Measurements from ENCODE around the gene NSD1.

NSD1 gene

GRCh38 chr5:177309351-177310191 is 176.0 kb downstream of the NSD1 start:
- peak; percentile 47 for DNase-seq (ENCODE audit: low read depth)

GRCh38 chr5:177310332-177310731 is 176.8 kb downstream of the NSD1 start:
- no peak for DNase-seq (ENCODE audit: low read depth)

GRCh38 chr5:177310757-177311391 is 177.3 kb downstream of the NSD1 start:
- no peak for DNase-seq (ENCODE audit: low read depth)

- no peak for DNase-seq (ENCODE audit: low read depth)
Measured at GRCh38 chr5:177311392-177311722, 177.8 kb downstream of the NSD1 start.

GRCh38 chr5:177311723-177312648 is 178.4 kb downstream of the NSD1 start, which contains the start of gene MXD3:
TSS of gene MXD3 (minus strand) at chr5:177311898. CDS start at chr5:177311830, 68 bp downstream.
- peak; percentile 92 for DNase-seq (ENCODE audit: low read depth)

GRCh38 chr5:177312649-177313181 is 179.1 kb downstream of the NSD1 start:
- DNase-seq (ENCODE audit: low read depth), result no peak

- no peak for DNase-seq (ENCODE audit: low read depth)
Measured at GRCh38 chr5:177313561-177314259, 180.1 kb downstream of the NSD1 start.

- DNase-seq (ENCODE audit: low read depth), result no peak
Measured at GRCh38 chr5:177314376-177315342, 181.1 kb downstream of the NSD1 start.

- DNase-seq (ENCODE audit: low read depth), result no peak
Measured at GRCh38 chr5:177315411-177315810, 181.8 kb downstream of the NSD1 start.

- DNase-seq (ENCODE audit: low read depth), result no peak
Measured at GRCh38 chr5:177316005-177316404, 182.4 kb downstream of the NSD1 start.

GRCh38 chr5:177317959-177318377 is 184.4 kb downstream of the NSD1 start:
- no peak for DNase-seq (ENCODE audit: low read depth)

GRCh38 chr5:177319913-177320588 is 186.5 kb downstream of the NSD1 start:
- no peak for DNase-seq (ENCODE audit: low read depth)

- no peak for DNase-seq (ENCODE audit: low read depth)
Measured at GRCh38 chr5:177320879-177321278, 187.3 kb downstream of the NSD1 start.

GRCh38 chr5:177325868-177326381 is 192.4 kb downstream of the NSD1 start:
- DNase-seq (ENCODE audit: low read depth), result no peak

- no peak for DNase-seq (ENCODE audit: low read depth)
Measured at GRCh38 chr5:177327539-177328522, 194.3 kb downstream of the NSD1 start.

- no peak for DNase-seq (ENCODE audit: low read depth)
Measured at GRCh38 chr5:177328545-177329231, 195.1 kb downstream of the NSD1 start.

- no peak for DNase-seq (ENCODE audit: low read depth)
Measured at GRCh38 chr5:177329883-177330282, 196.3 kb downstream of the NSD1 start.
